NCI-H2196 treated with DMSO at 0.1 percent for 48 hours (cell line): ENCODE measurements around the gene TBX10.
"Not testable (repeated sequence)": the region's sequence is repeated elsewhere in the genome, so short reads cannot be mapped to it uniquely, and the experiment has no call there.

Source experiments
- DNase-seq: peaks from one replicate; lab custom pipeline; 2025; ENCODE audit not compliant: unreplicated experiment; lab: John Stamatoyannopoulos, UW

The TBX10 gene

GRCh38 chr11:67646535-67647336, 7.2 kb upstream of the TBX10 start:
- DNase-seq, result no peak

- no peak for DNase-seq
These were observed 6.2 kb upstream of the TBX10 start for GRCh38 chr11:67645521-67646461.

- DNase-seq, result no peak
These were observed 5.2 kb upstream of the TBX10 start for GRCh38 chr11:67644472-67645418.

GRCh38 chr11:67644042-67644441, 4.5 kb upstream of the TBX10 start:
- DNase-seq, result no peak

GRCh38 chr11:67642173-67643120, 2.9 kb upstream of the TBX10 start:
- no peak for DNase-seq

GRCh38 chr11:67641338-67642172, 2.0 kb upstream of the TBX10 start:
- DNase-seq, result no peak

GRCh38 chr11:67640758-67641337, 1.3 kb upstream of the TBX10 start:
- DNase-seq, result no peak

GRCh38 chr11:67640021-67640757, 626 bp upstream of the TBX10 start:
- no peak for DNase-seq

GRCh38 chr11:67638535-67639437, 777 bp downstream of the TBX10 start:
- DNase-seq, result no peak

- DNase-seq, result not testable (repeated sequence)
These were observed 2.1 kb downstream of the TBX10 start for GRCh38 chr11:67637441-67637840.

GRCh38 chr11:67636962-67637361, 2.6 kb downstream of the TBX10 start:
- DNase-seq, result no peak

- DNase-seq, result no peak
These were observed 4.4 kb downstream of the TBX10 start for GRCh38 chr11:67635231-67635521.

- no peak for DNase-seq
These were observed 5.0 kb downstream of the TBX10 start for GRCh38 chr11:67634366-67635230.

- DNase-seq, result no peak
These were observed 5.7 kb downstream of the TBX10 start for GRCh38 chr11:67633758-67634365.

GRCh38 chr11:67632982-67633755, 6.4 kb downstream of the TBX10 start:
- no peak for DNase-seq
